GM12892 (cell line): ENCODE measurements around the gene PKN1.

Source experiments
- POLR2A ChIP-seq: IDR thresholded peaks from 2 replicates; pipeline ENCODE4 v1.6.1; 2011; ENCODE audit warnings: low read depth, low read length, control low read depth
- TAF1 ChIP-seq: IDR thresholded peaks from 2 replicates; pipeline ENCODE4 v1.6.1; 2011; ENCODE audit warnings: low read depth, mild to moderate bottlenecking, control low read depth, low read length, borderline replicate concordance

DNA sequence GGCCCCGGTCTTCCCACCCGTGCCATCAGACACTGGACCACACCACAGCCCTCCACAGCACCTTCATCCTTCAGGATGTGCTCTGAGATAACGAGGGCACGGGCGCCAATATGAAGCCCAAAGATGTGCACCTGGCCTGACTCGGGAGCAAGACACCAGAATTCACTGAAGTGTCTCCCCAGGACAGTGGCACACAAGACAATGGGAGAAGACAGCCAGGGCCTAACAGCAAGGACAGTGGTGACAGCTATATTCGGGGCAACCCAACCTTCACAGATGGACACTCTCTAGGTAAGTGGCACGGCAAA lies 21.2 kb upstream of the PKN1 start:
- no peak for TF ChIP-seq POLR2A
- no peak for TF ChIP-seq TAF1
